NB4 (cell line): Measurements from ENCODE around the gene TECPR1.

Experiments used
- CTCF ChIP-seq: IDR thresholded peaks from one replicate; pipeline ENCODE4 v1.5.1; 2012; ENCODE audit warnings: low read depth, low read length
- MAX ChIP-seq: IDR thresholded peaks from 2 replicates; pipeline ENCODE4 v1.6.1; 2011; ENCODE audit warnings: low read depth, low read length
- MYC ChIP-seq: IDR thresholded peaks from 2 replicates; pipeline ENCODE4 v1.6.1; 2011; ENCODE audit warnings: low read depth, low read length

DNA sequence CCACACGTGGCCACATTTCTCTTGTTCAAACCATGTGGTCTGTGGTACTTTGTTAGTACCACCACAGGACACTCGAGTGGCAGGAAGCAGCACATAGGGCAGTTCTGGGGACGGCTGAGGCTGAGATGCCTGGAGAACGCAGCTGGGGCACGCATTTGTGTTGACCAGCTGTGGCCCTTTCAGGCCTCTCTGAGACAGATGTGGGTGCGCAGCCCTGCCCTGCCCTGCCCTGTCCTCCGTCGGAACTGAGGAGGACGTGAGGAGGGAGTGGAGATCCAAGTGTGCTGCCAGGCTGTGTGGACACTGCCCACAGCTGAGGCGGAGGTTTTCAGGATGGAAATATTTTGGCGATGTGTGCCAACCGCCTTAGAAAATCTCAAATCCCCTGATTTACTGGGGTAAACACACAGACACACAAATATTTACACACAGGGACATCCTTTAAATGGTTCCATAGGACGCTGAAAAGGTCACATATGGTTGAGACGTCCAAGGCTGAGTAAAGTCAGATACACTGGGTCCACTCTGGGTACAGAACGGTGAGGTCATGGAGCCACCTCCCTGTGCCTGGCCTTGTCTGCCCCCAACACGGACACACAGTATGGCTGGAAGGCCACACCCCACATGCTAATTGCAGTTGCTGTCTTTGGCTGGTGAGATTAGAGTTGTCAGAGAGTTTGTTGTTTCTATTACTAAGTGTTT lies 26.0 kb downstream of the TECPR1 start:
- no peak for TF ChIP-seq CTCF
- no peak for TF ChIP-seq MYC
- no peak for TF ChIP-seq MAX
